HepG2 (cell line): ENCODE data around the gene YIPF3. TPM values are rescaled to one million over a fixed set of nuclear protein-coding genes. Genes with fewer than 3 reads are reported as not detected.
A peak's percentile ranks its signal among the peaks of the same experiment; 100 is the strongest.

Source experiments
- FOXK1 ChIP-seq: sonication (generic); formaldehyde crosslinking; IDR thresholded peaks from 2 replicates; pipeline ENCODE4 v1.4.0; 2020; ENCODE audit warnings: low read depth, missing genetic modification reagents, borderline replicate concordance
- GATAD2A ChIP-seq: IDR thresholded peaks from 2 replicates; pipeline ENCODE4 v1.6.1; 2016
- HOMEZ ChIP-seq: IDR thresholded peaks from 2 replicates; pipeline ENCODE4 v1.6.1; 2016; ENCODE audit warnings: low read depth
- HOXD1 ChIP-seq: sonication (generic); formaldehyde crosslinking; IDR thresholded peaks from 2 replicates; pipeline ENCODE4 v1.5.0; 2020; ENCODE audit warnings: missing genetic modification reagents
- JARID2 ChIP-seq: sonication (generic); formaldehyde crosslinking; IDR thresholded peaks from 2 replicates; pipeline ENCODE4 v1.8.1; 2023; ENCODE audit warnings: missing genetic modification reagents, inconsistent platforms; ENCODE audit not compliant: insufficient replicate concordance
- MAX ChIP-seq: IDR thresholded peaks from 2 replicates; pipeline ENCODE4 v1.6.1; 2012; ENCODE audit warnings: inconsistent platforms
- MEIS1 ChIP-seq: sonication (generic); formaldehyde crosslinking; IDR thresholded peaks from 2 replicates; pipeline ENCODE4 v1.9.0; 2021; ENCODE audit warnings: mild to moderate bottlenecking, missing genetic modification reagents, moderate library complexity, borderline replicate concordance
- NFKBIZ ChIP-seq: IDR thresholded peaks from 2 replicates; pipeline ENCODE4 v1.6.1; 2018; ENCODE audit warnings: missing genetic modification reagents, missing compliant biosample characterization
- NR2F2 ChIP-seq: IDR thresholded peaks from 2 replicates; pipeline ENCODE4 v1.6.1; 2012; ENCODE audit warnings: low read depth, inconsistent platforms, borderline replicate concordance
- PBX2 ChIP-seq: IDR thresholded peaks from 2 replicates; pipeline ENCODE4 v1.6.1; 2016; ENCODE audit warnings: control low read depth
- YEATS4 ChIP-seq: sonication (generic); formaldehyde crosslinking; IDR thresholded peaks from 2 replicates; pipeline ENCODE4 v1.4.0; 2020; ENCODE audit warnings: missing genetic modification reagents, borderline replicate concordance
- ZMYM3 ChIP-seq: sonication (generic); formaldehyde crosslinking; IDR thresholded peaks from 2 replicates; pipeline ENCODE4 v1.5.1; 2020; ENCODE audit warnings: mild to moderate bottlenecking, missing genetic modification reagents
- ZNF142 ChIP-seq: sonication (generic); formaldehyde crosslinking; IDR thresholded peaks from 2 replicates; pipeline ENCODE4 v1.4.0; 2020; ENCODE audit warnings: missing genetic modification reagents
- ZNF263 ChIP-seq: sonication (generic); formaldehyde crosslinking; IDR thresholded peaks from 2 replicates; pipeline ENCODE4 v1.4.0; 2020; ENCODE audit warnings: missing genetic modification reagents
- ZNF317 ChIP-seq: sonication (generic); formaldehyde crosslinking; IDR thresholded peaks from 2 replicates; pipeline ENCODE4 v1.5.0; 2020; ENCODE audit warnings: mild to moderate bottlenecking, missing genetic modification reagents
- ZNF660 ChIP-seq: sonication (generic); formaldehyde crosslinking; IDR thresholded peaks from 2 replicates; pipeline ENCODE4 v1.5.1; 2020; ENCODE audit warnings: mild to moderate bottlenecking, low read depth, missing genetic modification reagents, borderline replicate concordance
- ZNF772 ChIP-seq: sonication (generic); formaldehyde crosslinking; IDR thresholded peaks from 2 replicates; pipeline ENCODE4 v1.5.0; 2020; ENCODE audit warnings: mild to moderate bottlenecking, missing genetic modification reagents
- polyA plus RNA-seq, 8 experiments: library from polyadenylated mRNA; depleted of rRNA in 3 of 8; stranded (reverse) in 7 of 8; unstranded in 1 of 8; fragments of >200 nt; fragmentation: Illumina TruSeq in 4 of 8; extraction: Trizol in 4 of 8; gene quantifications; 2 replicates each; pipeline versions ENCODE4 v1.2.1 to v1.2.3, GENCODE V29; 2011 to 2016; ENCODE audit warnings: low read depth in 4 of 8, missing spikeins in 1 of 8, mixed read lengths in 1 of 8; ENCODE audit not compliant: insufficient read depth in 1 of 8
- total RNA-seq, 5 experiments: library from RNA; depleted of rRNA; stranded (reverse); fragments of >200 nt; fragmentation: Illumina TruSeq; extraction: Trizol; gene quantifications; 2 replicates each; pipeline ENCODE4 v1.2.3, GENCODE V29; 2016; ENCODE audit warnings: low read depth in 1 of 5

Gene YIPF3
- total and polyA plus RNA-seq, 2 of the 13 experiments (the other 11 are each of a cell fraction or from before 2014, with no cell fraction given): 107 to 206 TPM

GRCh38 chr6:43488667-43489276 is 28.0 kb downstream of the YIPF3 start (continued):
- TF ChIP-seq NFKBIZ (CRISPR knock-in tag) (no peak), MEIS1 (CRISPR knock-in tag) (peak; percentile 65; the same call in 1 of the 2 replicates), ZNF142 (CRISPR knock-in tag) (0 out of 2 replicates have a peak, but pooled peaks have one; percentile 58), GATAD2A (CRISPR knock-in tag) (peak; percentile 87), JARID2 (CRISPR knock-in tag) (no peak), ZMYM3 (CRISPR knock-in tag) (peak; percentile 64; the same call in 1 of the 2 replicates), MAX (peak; percentile 35; the same call in 1 of the 2 replicates), FOXK1 (CRISPR knock-in tag) (peak; percentile 82; the same call in 1 of the 2 replicates), HOXD1 (CRISPR knock-in tag) (peak; percentile 77; the same call in 1 of the 2 replicates), YEATS4 (CRISPR knock-in tag) (0 out of 2 replicates have a peak, but pooled peaks have one; percentile 53), HOMEZ (CRISPR knock-in tag) (0 out of 2 replicates have a peak, but pooled peaks have one; percentile 26), PBX2 (CRISPR knock-in tag) (0 out of 2 replicates have a peak, but pooled peaks have one; percentile 24), NR2F2 (peak; percentile 57), ZNF660 (CRISPR knock-in tag) (no peak), ZNF263 (CRISPR knock-in tag) (peak; percentile 58; the same call in 1 of the 2 replicates), ZNF772 (CRISPR knock-in tag) (peak; percentile 36; the same call in 1 of the 2 replicates), ZNF317 (CRISPR knock-in tag) (peak; percentile 74)
